H1 (cell line): ENCODE data around the gene ELAVL1. TPM values are rescaled to one million over a fixed set of nuclear protein-coding genes. Genes with fewer than 3 reads are reported as not detected.

Source experiments
- CREB1 ChIP-seq: IDR thresholded peaks from 2 replicates; pipeline ENCODE4 v1.6.1; 2012; ENCODE audit warnings: inconsistent platforms
- MAX ChIP-seq: IDR thresholded peaks from 2 replicates; pipeline ENCODE4 v1.6.1; 2012; ENCODE audit warnings: inconsistent platforms
- POLR2AphosphoS5 ChIP-seq: IDR thresholded peaks from 2 replicates; pipeline ENCODE4 v1.6.1; 2011; ENCODE audit warnings: low read depth, low read length
- RAD21 ChIP-seq, 2 experiments: IDR thresholded peaks in 1 of 2; conservative IDR thresholded peaks in 1 of 2; 2 replicates each; pipeline ENCODE4 v1.6.1; 2011; ENCODE audit warnings: low read depth in 2 of 2, low read length in 2 of 2, improper control_type of control experiment in 1 of 2, inconsistent platforms in 1 of 2, mild to moderate bottlenecking in 1 of 2, moderate library complexity in 1 of 2
- SAP30 ChIP-seq: fragments of 300-600 bp; sonication (generic); IDR thresholded peaks from 2 replicates; pipeline ENCODE4 v1.7.1; 2012; ENCODE audit warnings: low read length, moderate library complexity, mild to moderate bottlenecking, inconsistent platforms; ENCODE audit not compliant: insufficient read depth, insufficient replicate concordance
- SP2 ChIP-seq: IDR thresholded peaks from 2 replicates; pipeline ENCODE4 v1.6.1; 2012; ENCODE audit warnings: mild to moderate bottlenecking, low read length, inconsistent platforms
- TBP ChIP-seq: IDR thresholded peaks from 2 replicates; pipeline ENCODE4 v1.6.1; 2011; ENCODE audit warnings: low read depth, low read length, improper control_type of control experiment
- polyA plus RNA-seq, 7 experiments: library from polyadenylated mRNA; depleted of rRNA in 3 of 7; stranded (reverse) in 5 of 7; unstranded in 2 of 7; fragments of >200 nt in 5 of 7; fragments of 200-250 nt in 2 of 7; gene quantifications; 1 replicate in 5 of 7; 2 replicates in 1 of 7; 4 replicates in 1 of 7; pipeline versions ENCODE4 v1.2.1 to v1.2.3, GENCODE V29; 2011 to 2013; ENCODE audit warnings: missing spikeins in 2 of 7, mixed read lengths in 2 of 7
- total RNA-seq: library from RNA; stranded (reverse); fragmentation: NEBNext Ultra II Directional; extraction: Animal tissue kit (Norgen Biotek cat#: 25700); gene quantifications from 2 replicates; pipeline ENCODE4 v1.2.1, GENCODE V29; 2021

Gene ELAVL1
- total and polyA plus RNA-seq, 2 of the 8 experiments (the other 6 are each of a cell fraction or from before 2014, with no cell fraction given) = 56.7 to 163 TPM

DNA sequence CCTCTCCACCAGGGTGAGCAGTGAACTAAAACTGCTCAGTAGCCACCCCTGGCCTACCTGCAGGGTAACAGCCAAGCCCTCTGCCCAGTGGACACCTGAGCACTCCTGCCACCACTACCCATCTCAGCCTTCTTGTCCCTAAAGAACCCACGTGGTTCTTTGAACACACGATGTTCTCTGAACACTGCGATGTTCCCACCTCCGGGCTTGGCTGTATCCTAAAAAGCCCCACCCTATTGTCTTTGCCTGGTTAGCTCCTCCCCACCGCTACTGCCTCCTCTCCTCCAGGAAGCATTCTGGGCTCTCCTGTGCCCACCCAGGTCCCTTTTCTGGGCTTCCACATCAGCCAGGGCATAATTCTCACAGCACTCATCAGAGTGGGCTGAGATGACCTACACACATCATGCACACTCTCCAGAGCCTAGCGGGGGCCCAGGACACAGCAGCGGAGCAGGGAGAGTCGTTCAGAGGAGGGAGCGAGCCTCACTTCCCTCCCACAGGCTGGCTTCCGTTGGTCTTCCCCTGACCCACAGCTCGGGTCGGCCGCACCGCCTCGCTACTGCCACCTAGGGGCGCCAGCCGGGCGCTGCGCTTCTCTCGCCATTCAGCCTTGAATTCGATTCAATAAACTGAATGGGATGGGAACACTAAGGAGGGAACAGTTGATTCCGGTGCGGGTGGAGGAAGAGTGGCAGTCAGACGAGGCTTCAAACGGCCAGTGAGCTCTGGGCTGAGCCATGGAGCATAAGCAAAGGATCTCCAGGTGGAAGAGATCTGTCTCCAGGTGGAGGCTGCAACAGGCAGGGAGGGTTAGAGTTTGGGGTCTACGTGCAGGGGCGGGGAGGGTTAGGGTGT, 3.2 kb downstream of the ELAVL1 start (continued):
- TF ChIP-seq MAX (peak; percentile 51), POLR2AphosphoS5 (peak; percentile 8), SP2 (no peak), CREB1 (peak; percentile 39; the same call in 1 of the 2 replicates), RAD21 (IDR thresholded peaks at IDR 0.05 in 1 of 2, conservative IDR thresholded peaks at IDR 0.05 in 1 of 2; ENCODE audit: low read depth in 2 of 2, low read length in 2 of 2) (peak; percentile 58 to 66), TBP (peak; percentile 70), SAP30 (no peak)
